SK-N-MC (cell line): ENCODE data around the gene PLPPR4.

ENCODE experiments used
- EZH2 ChIP-seq: fragments of 200-600 bp; sonication (generic); IDR thresholded peaks from one replicate; pipeline ENCODE4 v1.6.1; 2017; ENCODE audit warnings: antibody characterized with exemption
- POLR2AphosphoS5 ChIP-seq: IDR thresholded peaks from 2 replicates; pipeline ENCODE4 v1.6.1; 2012; ENCODE audit warnings: mild to moderate bottlenecking, low read depth, low read length, borderline replicate concordance

DNA sequence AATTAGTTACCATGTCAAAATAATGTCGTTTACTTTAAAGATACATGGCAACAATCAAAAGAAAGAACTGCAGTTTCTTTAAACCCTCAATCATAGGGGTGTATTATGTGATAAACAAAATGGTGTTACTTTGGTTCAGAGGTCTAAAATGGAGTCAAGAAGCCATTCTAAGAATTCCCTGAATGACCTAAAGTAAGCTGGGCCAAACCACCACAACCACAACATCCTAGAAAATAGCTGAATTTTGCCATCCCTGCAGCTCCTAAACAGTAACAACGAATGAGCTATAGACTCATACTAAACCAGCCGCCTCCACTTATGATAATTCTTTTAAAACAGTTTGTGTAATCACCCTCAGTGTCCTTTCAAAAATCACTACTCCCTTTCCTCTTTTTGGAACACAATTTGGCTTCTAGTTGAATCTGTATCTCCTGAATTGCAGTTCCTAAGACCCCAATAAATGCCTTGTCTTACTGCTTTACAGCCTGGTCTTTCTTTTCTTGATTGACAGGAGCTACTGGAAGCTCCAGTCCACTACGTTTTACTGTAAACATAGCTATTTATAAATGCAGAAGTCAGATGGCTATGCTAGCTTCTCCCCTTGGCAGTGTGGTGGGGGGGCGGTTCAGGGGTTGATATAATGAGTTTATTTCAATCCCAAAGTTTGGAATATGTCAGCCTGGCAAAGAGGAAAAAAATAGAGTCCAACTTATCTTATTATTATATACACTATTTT lies 84.3 kb downstream of the PLPPR4 start:
- no peak for TF ChIP-seq EZH2
- no peak for TF ChIP-seq POLR2AphosphoS5
